Measurements from ENCODE around the gene SPINK14.

SPINK14 gene

GRCh38 chr5:148202531-148203203 is 34.3 kb downstream of the SPINK14 start, which contains the start of gene SPINK6:
SPINK6 (plus strand) TSS chr5:148203042; CDS start chr5:148203097, 55 bp downstream.
- DNase-seq: no peak

GRCh38 chr5:148205044-148205806 is 36.9 kb downstream of the SPINK14 start:
- no peak for DNase-seq

- no peak for DNase-seq
Observed at GRCh38 chr5:148205865-148206264, 37.5 kb downstream of the SPINK14 start.

GRCh38 chr5:148206620-148207019 is 38.3 kb downstream of the SPINK14 start:
- no peak for DNase-seq

GRCh38 chr5:148208226-148208625 is 39.9 kb downstream of the SPINK14 start:
- no peak for DNase-seq

- DNase-seq: no peak
Observed at GRCh38 chr5:148209151-148209770, 40.9 kb downstream of the SPINK14 start.

- no peak for DNase-seq
Observed at GRCh38 chr5:148214665-148215185, 46.4 kb downstream of the SPINK14 start.

GRCh38 chr5:148221508-148221907 is 53.2 kb downstream of the SPINK14 start:
- DNase-seq: no peak

GRCh38 chr5:148224117-148224742 is 55.9 kb downstream of the SPINK14 start:
- DNase-seq: no peak

Measured in NCI-H1694 treated with DMSO at 0.1 percent for 48 hours (cell line).